GM18498 (cell line): ENCODE results near the gene AOPEP.
"Not testable (repeated sequence)": the region's sequence is repeated elsewhere in the genome, so short reads cannot be mapped to it uniquely, and the experiment has no call there.

Source experiments
- ATAC-seq: cut with Tn5 transposase; IDR thresholded peaks from one replicate; pipeline ENCODE4 v1.9.1; 2021; ENCODE audit warnings: mild to moderate bottlenecking, moderate library complexity; ENCODE audit not compliant: unreplicated experiment

The AOPEP gene

GRCh38 chr9:94950579-94951323, 224.3 kb downstream of the AOPEP start:
- ATAC-seq: no peak

GRCh38 chr9:94951324-94952135, 225.0 kb downstream of the AOPEP start:
- ATAC-seq: no peak

- peak; percentile 91 for ATAC-seq
Observed at GRCh38 chr9:94952565-94953373, 226.3 kb downstream of the AOPEP start.

GRCh38 chr9:94956731-94957130, 230.2 kb downstream of the AOPEP start:
- ATAC-seq: no peak

GRCh38 chr9:94960964-94961363, 234.5 kb downstream of the AOPEP start:
- ATAC-seq: no peak

- ATAC-seq: no peak
Observed at GRCh38 chr9:94961870-94962269, 235.4 kb downstream of the AOPEP start.

GRCh38 chr9:94965631-94966030, 239.1 kb downstream of the AOPEP start:
- ATAC-seq: not testable (repeated sequence)

GRCh38 chr9:94966046-94966445, 239.5 kb downstream of the AOPEP start:
- ATAC-seq: not testable (repeated sequence)

- no peak for ATAC-seq
Observed at GRCh38 chr9:94967482-94967881, 241.0 kb downstream of the AOPEP start.

GRCh38 chr9:94971378-94972131, 245.1 kb downstream of the AOPEP start:
- no peak for ATAC-seq

GRCh38 chr9:94973451-94973941, 247.0 kb downstream of the AOPEP start:
- ATAC-seq: no peak

GRCh38 chr9:94974154-94974879, 247.8 kb downstream of the AOPEP start:
- ATAC-seq: no peak

- no peak for ATAC-seq
Observed at GRCh38 chr9:94975480-94975879, 249.0 kb downstream of the AOPEP start.

- no peak for ATAC-seq
Observed at GRCh38 chr9:94976077-94976476, 249.6 kb downstream of the AOPEP start.

- no peak for ATAC-seq
Observed at GRCh38 chr9:94977416-94977815, 250.9 kb downstream of the AOPEP start.

- no peak for ATAC-seq
Observed at GRCh38 chr9:94979904-94980507, 253.5 kb downstream of the AOPEP start.

- no peak for ATAC-seq
Observed at GRCh38 chr9:94980947-94981722, 254.6 kb downstream of the AOPEP start.

GRCh38 chr9:94981723-94982090, 255.2 kb downstream of the AOPEP start:
- no peak for ATAC-seq

- no peak for ATAC-seq
Observed at GRCh38 chr9:94982211-94982610, 255.7 kb downstream of the AOPEP start.
